ENCODE results near the gene PRRX2. TPM values are rescaled to one million over a fixed set of nuclear protein-coding genes. Genes with fewer than 3 reads are reported as not detected.
A peak's percentile ranks its signal among the peaks of the same experiment; 100 is the strongest.
"Not testable (repeated sequence)": the region's sequence is repeated elsewhere in the genome, so short reads cannot be mapped to it uniquely, and the experiment has no call there.

PRRX2 gene
- total RNA-seq, 1 donor from 2014 or later, result 1.2 TPM

DNA sequence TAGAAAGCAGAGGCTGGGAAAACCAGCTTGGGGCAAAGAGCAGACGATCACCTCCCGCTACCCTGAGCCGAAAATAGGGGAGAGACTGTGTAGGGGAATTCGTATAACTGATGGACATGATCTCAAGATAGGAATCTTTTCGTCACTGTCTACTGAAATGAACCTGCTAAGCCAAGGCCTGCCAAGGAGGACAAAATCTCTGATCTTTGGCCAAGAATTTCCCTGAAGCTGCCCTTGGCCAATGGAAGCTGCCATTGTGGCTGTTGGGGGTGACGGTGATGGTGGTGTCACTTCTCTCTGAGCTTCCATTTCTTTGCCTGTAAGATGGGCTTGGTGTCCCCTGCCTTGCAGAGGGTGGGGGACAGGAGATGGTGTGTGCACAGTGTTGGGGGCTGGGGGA is 90.7 kb downstream of the PRRX2 start:
- no peak for DNase-seq (ENCODE audit: low read depth in 2 of 2)

DNA sequence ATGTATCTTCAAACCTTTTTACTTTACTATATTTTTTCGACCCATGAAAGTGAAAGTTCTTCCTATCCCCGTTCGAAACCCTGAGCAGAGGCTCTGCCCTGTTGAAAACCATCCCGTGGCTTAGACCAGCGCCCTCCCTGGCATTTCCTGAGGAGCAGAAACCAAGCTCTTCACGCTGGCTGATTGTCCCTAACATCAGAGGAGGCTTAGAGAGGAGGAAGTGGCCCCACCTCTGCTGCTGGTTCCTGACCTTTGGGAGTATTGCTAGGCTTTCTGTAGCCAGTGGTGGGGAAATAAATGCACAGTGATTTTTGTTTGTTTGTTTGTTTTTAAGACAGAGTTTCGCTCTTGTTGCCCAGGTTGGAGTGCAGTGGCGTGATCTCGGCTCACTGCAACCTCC is 91.6 kb downstream of the PRRX2 start:
- DNase-seq (ENCODE audit: low read depth in 2 of 2), result no peak

DNA sequence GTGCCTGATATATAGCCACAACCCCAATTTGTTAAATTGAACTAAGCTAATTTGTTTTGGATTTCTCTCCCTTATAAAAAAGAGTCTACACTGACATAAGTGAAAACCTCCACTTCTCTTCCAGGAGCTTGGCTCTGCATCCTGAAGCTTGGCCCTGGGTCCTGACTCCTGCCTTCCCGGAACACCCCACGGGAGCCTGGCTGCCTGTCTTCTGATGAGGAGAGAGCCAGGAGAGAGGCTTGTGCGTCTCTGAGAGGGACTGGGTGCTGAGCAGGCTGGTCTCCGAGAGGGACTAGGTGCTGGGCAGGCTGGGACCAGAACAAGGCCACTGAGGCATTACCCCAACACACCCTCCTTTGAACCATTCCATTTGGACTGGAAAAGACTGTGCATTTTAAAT is 93.9 kb downstream of the PRRX2 start:
- DNase-seq (ENCODE audit: low read depth in 2 of 2), result no peak

DNA sequence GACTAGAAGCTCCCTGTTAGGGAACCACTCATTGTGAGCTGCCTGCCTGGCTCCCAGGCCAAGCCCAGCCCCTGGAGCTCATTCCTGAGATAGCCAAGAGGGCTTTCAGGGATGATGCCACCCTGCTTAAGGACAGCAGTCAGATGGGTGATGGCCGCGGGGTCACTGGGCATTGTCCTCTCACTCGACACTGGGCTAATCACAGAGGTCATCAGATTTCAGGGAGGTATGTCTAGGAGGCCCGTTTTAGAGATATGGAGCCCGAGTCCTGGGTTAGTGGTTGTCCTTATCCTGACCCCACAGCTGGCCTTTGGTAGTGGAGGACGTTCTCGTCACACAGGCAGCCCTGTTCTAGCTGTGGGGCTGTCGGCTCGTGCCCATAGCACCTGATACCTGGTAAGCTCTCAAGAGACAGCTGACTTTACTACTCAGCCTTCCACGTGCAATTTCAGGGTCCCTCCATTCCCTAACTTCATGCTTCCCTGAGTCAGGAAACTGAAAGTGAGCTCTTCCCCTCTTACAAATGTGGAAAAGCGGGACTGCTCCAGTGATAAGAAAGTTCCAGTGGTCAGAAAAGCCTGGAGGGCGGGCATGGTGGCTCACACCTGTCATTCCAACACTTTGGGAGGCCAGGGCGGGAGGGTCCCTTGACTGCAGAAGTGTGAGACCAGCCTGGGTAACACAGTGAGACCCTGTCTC is 94.5 kb downstream of the PRRX2 start:
- no peak for DNase-seq (ENCODE audit: low read depth in 2 of 2)

- not testable (repeated sequence) for DNase-seq (ENCODE audit: low read depth in 2 of 2)
These were observed 95.3 kb downstream of the PRRX2 start for GRCh38 chr9:129760784-129761183.

DNA sequence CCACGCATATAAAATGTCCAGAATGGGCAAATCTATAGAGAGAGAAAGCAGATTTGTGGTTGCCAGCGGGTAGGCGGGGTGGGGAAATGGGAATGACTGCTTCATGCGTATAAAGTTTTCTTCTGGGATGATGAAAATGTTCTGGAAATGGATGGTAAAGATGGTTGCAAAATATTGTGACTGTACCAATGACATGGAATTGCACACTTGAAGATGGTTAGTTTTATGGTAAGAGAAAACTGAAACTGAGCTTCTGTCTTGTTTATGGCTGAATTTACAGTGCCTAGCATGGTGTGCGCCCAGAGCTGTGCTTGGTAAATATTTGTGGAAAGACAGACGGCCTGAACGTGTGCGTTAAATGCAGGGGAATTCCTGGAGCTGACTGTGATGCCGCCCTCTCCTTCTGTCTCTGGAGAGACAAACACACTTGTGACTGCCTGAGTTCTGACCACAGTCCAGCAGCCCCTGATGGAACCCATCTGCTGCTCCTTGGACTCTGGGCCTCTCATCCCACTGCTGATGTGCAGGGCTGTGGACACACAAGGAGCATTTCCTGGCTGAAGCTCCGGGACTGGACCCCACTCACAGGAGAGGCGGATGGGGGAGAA is 96.0 kb downstream of the PRRX2 start:
- no peak for DNase-seq (ENCODE audit: low read depth in 2 of 2)

DNA sequence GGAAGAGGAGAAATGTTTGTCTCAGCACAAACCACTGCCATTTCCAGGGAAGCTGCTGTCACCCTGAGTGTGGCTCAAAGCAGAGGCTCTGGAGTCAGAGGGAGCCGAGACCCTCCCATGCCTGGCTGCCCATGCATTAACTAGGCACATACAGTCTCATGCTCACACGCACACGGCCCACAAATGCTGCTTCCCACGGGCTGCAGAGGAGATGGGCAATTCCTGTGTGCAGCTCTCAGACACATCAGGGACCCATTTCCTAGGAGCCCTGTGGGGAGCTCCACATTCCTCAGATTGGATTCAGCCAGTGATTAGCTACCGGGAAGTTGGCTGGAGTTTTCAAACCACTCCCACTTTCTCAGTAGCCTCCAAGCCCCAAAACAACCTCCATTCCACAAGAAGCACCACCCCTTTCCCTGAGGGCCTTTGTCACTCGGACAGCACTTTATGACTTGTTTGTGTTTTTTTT is 96.5 kb downstream of the PRRX2 start:
- no peak for DNase-seq (ENCODE audit: low read depth in 2 of 2)

DNA sequence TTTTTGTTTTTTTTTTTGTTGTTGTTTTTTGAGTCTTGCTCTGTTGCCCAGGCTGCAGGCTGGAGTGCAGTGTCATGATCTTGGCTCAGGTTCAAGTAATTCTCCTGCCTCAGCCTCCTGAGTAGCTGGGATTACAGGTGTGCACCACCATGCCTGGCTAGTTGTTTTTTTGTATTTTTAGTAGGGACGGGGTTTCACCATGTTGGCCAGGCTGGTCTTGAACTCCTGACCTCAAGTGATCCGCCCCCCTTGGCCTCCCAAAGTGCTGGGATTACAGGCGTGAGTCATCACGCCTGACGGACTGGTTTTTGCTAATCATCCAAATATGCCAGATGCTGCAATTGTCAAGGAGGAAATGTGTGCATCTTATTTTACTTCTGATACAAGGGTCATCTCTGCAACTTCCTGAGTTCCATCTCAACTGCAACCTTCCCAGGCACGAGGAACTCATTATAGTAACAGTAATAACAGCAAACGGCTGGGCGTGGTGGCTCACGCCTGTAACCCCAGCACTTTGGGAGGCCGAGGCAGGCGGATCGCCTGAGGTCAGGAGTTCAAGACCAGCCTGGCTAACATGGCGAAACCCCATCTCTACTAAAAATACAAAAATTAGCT is 97.0 kb downstream of the PRRX2 start:
- DNase-seq (ENCODE audit: low read depth in 2 of 2), result peak in 1 of 2 donors; percentile 40

GRCh38 chr9:129762985-129763926 is 97.8 kb downstream of the PRRX2 start:
- no peak for DNase-seq (ENCODE audit: low read depth in 2 of 2)

DNA sequence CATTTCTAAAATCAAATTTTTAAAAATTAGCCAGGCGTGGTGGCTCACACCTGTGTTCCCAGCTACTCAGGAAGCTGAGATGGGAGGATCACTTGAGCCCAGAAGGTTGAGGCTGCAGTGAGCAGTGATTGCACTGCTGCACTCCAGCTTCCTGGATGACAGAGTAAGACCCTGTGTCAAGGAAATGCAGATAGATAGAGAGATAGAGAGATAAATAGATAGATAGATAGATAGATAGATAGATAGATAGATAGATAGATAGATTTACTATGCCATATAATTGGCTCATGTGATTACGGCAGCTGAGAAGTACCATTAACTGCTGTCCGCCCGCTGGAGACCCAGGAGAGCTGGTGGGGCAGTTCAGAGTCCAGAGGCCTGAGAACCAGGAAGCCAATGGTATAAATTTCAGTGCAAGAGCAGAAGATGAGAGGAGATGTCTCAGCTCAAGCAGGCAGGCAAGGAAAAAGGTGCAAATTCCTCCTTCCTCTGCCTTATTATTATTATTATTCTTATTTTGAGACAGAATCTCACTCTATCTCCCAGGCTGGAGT is 100.4 kb downstream of the PRRX2 start:
- no peak for DNase-seq (ENCODE audit: low read depth in 2 of 2)

DNA sequence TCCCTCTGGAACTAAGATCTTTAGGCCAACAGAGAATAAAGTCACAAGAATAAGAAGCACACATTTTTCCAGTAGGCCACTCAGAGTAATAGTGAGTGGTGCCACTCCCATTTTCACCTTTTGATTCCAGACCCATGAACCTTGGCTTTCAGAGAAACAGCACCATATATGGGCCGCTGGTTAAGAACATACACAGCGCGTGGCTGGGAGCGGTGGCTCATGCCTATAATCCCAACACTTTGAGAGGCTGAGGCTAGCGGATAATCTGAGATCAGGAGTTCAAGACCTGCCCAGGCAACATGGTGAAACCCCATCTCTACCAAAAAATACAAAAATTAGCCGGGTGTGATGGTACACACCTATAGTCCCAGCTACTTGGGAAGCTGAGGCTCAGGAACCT is 103.0 kb downstream of the PRRX2 start:
- no peak for DNase-seq (ENCODE audit: low read depth in 2 of 2)

GRCh38 chr9:129769669-129770068 is 104.2 kb downstream of the PRRX2 start:
- DNase-seq (ENCODE audit: low read depth in 2 of 2), result no peak

GRCh38 chr9:129770741-129771140 is 105.3 kb downstream of the PRRX2 start:
- DNase-seq (ENCODE audit: low read depth in 2 of 2), result no peak

Other genes with a start within 250 kb of the PRRX2 start
- gene C9orf50, start 44.5 kb upstream of the PRRX2 start, total RNA-seq, result not detected in 2 replicates
- gene NTMT1, start 39.5 kb upstream of the PRRX2 start, total RNA-seq, result 23.7 and 25.7 TPM in 2 replicates
- 9.2 and 13.9 TPM in 2 replicates for gene ASB6, start 23.5 kb upstream of the PRRX2 start, total RNA-seq
- gene PTGES, start 87.4 kb downstream of the PRRX2 start, total RNA-seq, result 0.25 and 0.26 TPM in 2 replicates
- 17.5 and 25.8 TPM in 2 replicates for gene TOR1B, start 137.5 kb downstream of the PRRX2 start, total RNA-seq
- 22.9 and 27.4 TPM in 2 replicates for gene TOR1A, start 158.5 kb downstream of the PRRX2 start, total RNA-seq
- 22.1 and 24.1 TPM in 2 replicates for gene C9orf78, start 169.6 kb downstream of the PRRX2 start, total RNA-seq
- gene USP20, start 169.8 kb downstream of the PRRX2 start, total RNA-seq, result 4.7 and 8.5 TPM in 2 replicates